Measurements from ENCODE around the gene GNPTG. TPM values are rescaled to one million over a fixed set of nuclear protein-coding genes. Genes with fewer than 3 reads are reported as not detected.
A peak's percentile ranks its signal among the peaks of the same experiment; 100 is the strongest.

Gene GNPTG
- total RNA-seq, 2 donors from 2014 or later, result 34.0 to 38.4 TPM

DNA sequence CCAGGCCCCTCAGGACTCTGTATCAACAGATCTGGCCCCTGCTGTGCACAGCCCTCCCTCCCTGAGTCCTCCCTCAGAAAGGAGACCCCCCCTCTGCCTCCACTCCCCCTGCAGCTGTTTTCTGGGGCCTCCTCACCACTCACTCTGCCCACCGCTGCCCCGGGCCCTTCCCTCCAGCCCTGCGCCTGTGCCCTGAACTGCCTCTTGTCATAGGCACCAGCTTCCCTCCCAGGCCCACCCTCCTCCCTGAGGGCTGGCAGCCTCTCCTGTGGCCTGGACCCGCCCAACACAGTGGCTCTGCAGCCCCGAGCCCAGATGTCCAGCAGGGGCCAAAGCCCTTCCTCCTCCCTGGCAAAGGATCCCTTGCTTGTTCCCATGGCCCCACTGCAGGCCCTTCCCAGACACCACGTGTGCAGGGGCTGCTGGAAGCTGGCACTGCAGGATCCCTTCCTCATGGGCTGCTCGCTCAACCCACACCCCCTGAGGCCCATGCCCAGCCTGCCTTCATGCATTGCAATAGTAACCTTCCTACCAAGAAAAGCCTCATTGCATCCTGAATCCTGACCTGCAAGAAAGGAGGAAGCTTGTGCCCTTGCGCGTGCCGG, 25.8 kb downstream of the GNPTG start:
- WGBS, 2 experiments (ENCODE audit: insufficient coverage in 1 of 2, insufficient read length in 1 of 2), result 87 to 92% methylated on average over 5 to 10 of the region's 10 CpGs

DNA sequence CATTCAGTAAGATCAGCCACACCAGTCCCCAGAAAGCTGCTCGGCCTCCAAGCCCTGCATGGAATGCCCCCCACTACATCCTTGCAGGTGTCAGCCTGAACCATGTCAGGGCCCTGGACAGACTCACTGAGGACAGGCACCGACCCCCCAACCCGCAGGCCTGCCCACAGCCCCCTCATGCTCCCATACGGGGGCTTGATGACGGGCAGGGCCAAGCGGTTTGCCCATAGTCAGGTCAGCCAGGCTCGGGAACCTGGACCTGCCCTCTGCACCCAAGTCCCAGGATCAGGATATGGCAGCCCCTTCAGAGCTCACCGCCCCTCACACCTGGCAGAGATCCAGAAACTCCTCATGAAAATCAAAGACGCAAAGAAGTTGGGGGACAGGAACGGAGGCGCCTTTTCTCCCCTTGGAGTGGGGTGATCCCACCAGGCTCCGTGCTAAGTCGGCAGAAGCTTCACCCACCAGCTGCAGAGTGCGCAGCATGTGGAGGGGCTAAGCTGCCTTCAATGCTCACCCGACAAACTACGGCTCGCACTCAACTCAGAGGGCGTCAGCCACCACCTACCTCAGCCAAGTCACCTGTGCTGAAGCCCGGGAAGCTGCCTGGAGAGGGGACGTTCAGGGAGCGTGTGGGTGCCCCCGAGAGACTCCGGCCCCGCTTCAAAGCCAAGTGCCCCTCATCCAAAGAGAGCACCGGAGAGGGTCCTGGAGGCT, 26.5 kb downstream of the GNPTG start:
- no peak overlapping the region for H3K27ac ChIP-seq (ENCODE audit: low read depth, low read length)
- no peaks in the 10 kb centered on the region for H3K36me3 ChIP-seq (ENCODE audit: control insufficient read depth, insufficient read depth, low read length)

More for the DNA sequence above, 25.8 kb downstream of the GNPTG start:
- no peaks in the 10 kb centered on the region for H3K36me3 ChIP-seq (ENCODE audit: control insufficient read depth, insufficient read depth, low read length)
- no peaks in the 10 kb centered on the region for H3K27me3 ChIP-seq (ENCODE audit: control insufficient read depth, insufficient read depth, low read length, poor library complexity, severe bottlenecking)
- H3K9me3 ChIP-seq (ENCODE audit: control insufficient read depth, low read length), result no peaks in the 10 kb centered on the region
- TF ChIP-seq CTCF (conservative IDR thresholded peaks at IDR 0.05), result no peak
- H3K27ac ChIP-seq (ENCODE audit: low read depth, low read length), result no peak overlapping the region
- Mint-ChIP-seq H3K4me1 (peaks cover 16% of the 10 kb centered on the region), H3K27me3 (ENCODE audit: insufficient read depth) (no peaks in the 10 kb centered on the region), H3K27ac (no peak overlapping the region), H3K4me3 (peak overlapping the region; percentile 77), H3K9me3 (no peaks in the 10 kb centered on the region), H3K36me3 (ENCODE audit: low read depth) (peaks cover 31% of the 10 kb centered on the region)
- DNase-seq, result no peak
- H3K9ac ChIP-seq (ENCODE audit: extremely low read depth, low read length, poor library complexity, severe bottlenecking), result no peak overlapping the region
- peaks cover 12% of the 10 kb centered on the region for H3K4me1 ChIP-seq (ENCODE audit: control insufficient read depth, insufficient read depth, low read length)
- peak overlapping the region; percentile 84 for H3K4me3 ChIP-seq (ENCODE audit: low read length)

GRCh38 chr16:1378804-1379303, 27.1 kb downstream of the GNPTG start:
- H3K4me3 ChIP-seq (ENCODE audit: low read length), result peak overlapping the region; percentile 84
- 0 to 2% methylated on average over 11 to 31 of the region's 31 CpGs for WGBS, 2 experiments (ENCODE audit: insufficient coverage in 1 of 2, insufficient read length in 1 of 2)
- peak overlapping the region; percentile 68 for H3K27ac ChIP-seq (ENCODE audit: low read depth, low read length)
- no peaks in the 10 kb centered on the region for H3K9me3 ChIP-seq (ENCODE audit: control insufficient read depth, low read length)
- H3K4me1 Mint-ChIP-seq, result peaks cover 16% of the 10 kb centered on the region
- H3K4me3 Mint-ChIP-seq, result peak overlapping the region; percentile 77
- H3K9ac ChIP-seq (ENCODE audit: extremely low read depth, low read length, poor library complexity, severe bottlenecking), result peak overlapping the region; percentile 77
- DNase-seq, result peak; percentile 77
- H3K9me3 Mint-ChIP-seq, result no peaks in the 10 kb centered on the region
- H3K27ac Mint-ChIP-seq, result peak overlapping the region; percentile 92
- H3K4me1 ChIP-seq (ENCODE audit: control insufficient read depth, insufficient read depth, low read length), result peaks cover 12% of the 10 kb centered on the region
- H3K27me3 Mint-ChIP-seq (ENCODE audit: insufficient read depth), result no peaks in the 10 kb centered on the region
- H3K36me3 ChIP-seq (ENCODE audit: control insufficient read depth, insufficient read depth, low read length), result no peaks in the 10 kb centered on the region
- no peak for TF ChIP-seq CTCF (conservative IDR thresholded peaks at IDR 0.05)
- peaks cover 31% of the 10 kb centered on the region for H3K36me3 Mint-ChIP-seq (ENCODE audit: low read depth)
- H3K27me3 ChIP-seq (ENCODE audit: control insufficient read depth, insufficient read depth, low read length, poor library complexity, severe bottlenecking), result no peaks in the 10 kb centered on the region

More for the DNA sequence above, 26.5 kb downstream of the GNPTG start:
- H3K9me3 ChIP-seq (ENCODE audit: control insufficient read depth, low read length), result no peaks in the 10 kb centered on the region
- H3K4me1 Mint-ChIP-seq, result peaks cover 16% of the 10 kb centered on the region
- H3K9me3 Mint-ChIP-seq, result no peaks in the 10 kb centered on the region
- H3K27ac Mint-ChIP-seq, result peak overlapping the region; percentile 92
- H3K36me3 Mint-ChIP-seq (ENCODE audit: low read depth), result peaks cover 31% of the 10 kb centered on the region
- TF ChIP-seq CTCF (conservative IDR thresholded peaks at IDR 0.05), result no peak
- peak overlapping the region; percentile 77 for H3K4me3 Mint-ChIP-seq
- 65 to 87% methylated on average over 8 to 25 of the region's 25 CpGs for WGBS, 2 experiments (ENCODE audit: insufficient coverage in 1 of 2, insufficient read length in 1 of 2)
- H3K27me3 Mint-ChIP-seq (ENCODE audit: insufficient read depth), result no peaks in the 10 kb centered on the region
- H3K9ac ChIP-seq (ENCODE audit: extremely low read depth, low read length, poor library complexity, severe bottlenecking), result peak overlapping the region; percentile 77
- peak; percentile 62 for DNase-seq
- H3K27me3 ChIP-seq (ENCODE audit: control insufficient read depth, insufficient read depth, low read length, poor library complexity, severe bottlenecking), result no peaks in the 10 kb centered on the region
- H3K4me1 ChIP-seq (ENCODE audit: control insufficient read depth, insufficient read depth, low read length), result peaks cover 12% of the 10 kb centered on the region
- peak overlapping the region; percentile 84 for H3K4me3 ChIP-seq (ENCODE audit: low read length)

All from endodermal cell (in vitro differentiated cells).